PFSK-1 (cell line): Measurements from ENCODE around the gene TBC1D9B.

ENCODE experiments used
- FOXP2 ChIP-seq: optimal IDR thresholded peaks from 2 replicates; pipeline ENCODE3; 2011; ENCODE audit warnings: borderline replicate concordance, control low read depth, inconsistent platforms; ENCODE audit not compliant: insufficient read depth; ENCODE audit errors: extremely low read length, extremely low read depth
- POLR2AphosphoS5 ChIP-seq: IDR thresholded peaks from 2 replicates; pipeline ENCODE4 v1.6.1; 2012; ENCODE audit warnings: low read depth, mild to moderate bottlenecking, control low read depth, low read length, moderate library complexity
- SIN3A ChIP-seq: IDR thresholded peaks from 2 replicates; pipeline ENCODE4 v1.6.1; 2012; ENCODE audit warnings: mild to moderate bottlenecking, low read length, moderate library complexity, borderline replicate concordance; ENCODE audit not compliant: insufficient read depth
- TAF1 ChIP-seq: IDR thresholded peaks from 2 replicates; pipeline ENCODE4 v1.6.1; 2012; ENCODE audit warnings: low read length, control low read depth, borderline replicate concordance; ENCODE audit not compliant: insufficient read depth
- TF ChIP-seq, protein P1 (sequence below), 2 experiments: IDR thresholded peaks; 2 replicates each; pipeline versions ENCODE4 v1.6.1 to v1.8.0; 2011 to 2012; ENCODE audit warnings: low read depth in 2 of 2, low read length in 2 of 2, control low read depth in 1 of 2, inconsistent platforms in 1 of 2, mild to moderate bottlenecking in 1 of 2, moderate library complexity in 1 of 2; ENCODE audit not compliant: insufficient read depth in 1 of 2

DNA sequence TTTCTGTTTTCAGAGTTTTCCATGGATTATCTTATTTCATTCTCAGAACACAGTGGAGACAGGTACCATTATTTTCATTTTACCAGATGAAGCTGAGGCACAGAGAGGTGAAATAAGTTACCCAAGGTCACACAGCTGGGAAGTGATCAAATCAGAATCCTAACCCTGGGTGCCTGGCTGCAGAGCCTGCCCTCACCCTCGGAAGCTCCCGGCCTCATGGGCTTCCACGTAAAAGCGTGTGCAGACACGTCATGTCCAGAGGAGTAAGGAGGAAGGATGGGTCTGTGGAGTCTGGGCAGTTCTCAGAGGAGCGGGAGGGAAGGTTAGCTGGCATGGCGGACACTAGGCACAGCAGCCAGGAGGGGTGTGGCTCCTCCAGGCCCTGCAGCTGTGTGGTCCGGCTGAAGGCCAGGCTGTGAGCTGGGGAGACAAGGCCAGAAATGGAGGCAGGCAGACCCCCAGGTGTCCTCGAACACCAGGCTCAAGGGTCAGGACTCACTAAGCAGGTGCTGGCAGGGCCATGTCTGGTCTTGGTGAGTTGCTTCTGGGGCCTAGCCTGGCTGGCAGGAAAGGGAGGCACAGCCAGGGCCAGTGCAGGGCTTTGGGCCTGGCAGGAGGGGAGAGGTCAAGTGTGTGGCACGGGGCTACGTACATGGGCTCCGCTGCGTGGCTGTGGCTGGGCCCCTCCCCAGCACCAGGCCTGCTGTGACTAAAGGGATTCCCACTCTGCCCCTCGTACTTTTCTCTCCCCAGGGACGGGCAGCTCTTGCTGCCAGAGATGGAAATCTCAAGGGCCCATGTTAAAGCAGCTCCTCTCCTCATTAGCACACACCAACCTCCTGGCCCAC lies 5.6 kb downstream of the TBC1D9B start:
- TF ChIP-seq POLR2AphosphoS5 (no peak), SIN3A (no peak), TAF1 (no peak), FOXP2 (no peak)
- TF ChIP-seq, protein P1, sequence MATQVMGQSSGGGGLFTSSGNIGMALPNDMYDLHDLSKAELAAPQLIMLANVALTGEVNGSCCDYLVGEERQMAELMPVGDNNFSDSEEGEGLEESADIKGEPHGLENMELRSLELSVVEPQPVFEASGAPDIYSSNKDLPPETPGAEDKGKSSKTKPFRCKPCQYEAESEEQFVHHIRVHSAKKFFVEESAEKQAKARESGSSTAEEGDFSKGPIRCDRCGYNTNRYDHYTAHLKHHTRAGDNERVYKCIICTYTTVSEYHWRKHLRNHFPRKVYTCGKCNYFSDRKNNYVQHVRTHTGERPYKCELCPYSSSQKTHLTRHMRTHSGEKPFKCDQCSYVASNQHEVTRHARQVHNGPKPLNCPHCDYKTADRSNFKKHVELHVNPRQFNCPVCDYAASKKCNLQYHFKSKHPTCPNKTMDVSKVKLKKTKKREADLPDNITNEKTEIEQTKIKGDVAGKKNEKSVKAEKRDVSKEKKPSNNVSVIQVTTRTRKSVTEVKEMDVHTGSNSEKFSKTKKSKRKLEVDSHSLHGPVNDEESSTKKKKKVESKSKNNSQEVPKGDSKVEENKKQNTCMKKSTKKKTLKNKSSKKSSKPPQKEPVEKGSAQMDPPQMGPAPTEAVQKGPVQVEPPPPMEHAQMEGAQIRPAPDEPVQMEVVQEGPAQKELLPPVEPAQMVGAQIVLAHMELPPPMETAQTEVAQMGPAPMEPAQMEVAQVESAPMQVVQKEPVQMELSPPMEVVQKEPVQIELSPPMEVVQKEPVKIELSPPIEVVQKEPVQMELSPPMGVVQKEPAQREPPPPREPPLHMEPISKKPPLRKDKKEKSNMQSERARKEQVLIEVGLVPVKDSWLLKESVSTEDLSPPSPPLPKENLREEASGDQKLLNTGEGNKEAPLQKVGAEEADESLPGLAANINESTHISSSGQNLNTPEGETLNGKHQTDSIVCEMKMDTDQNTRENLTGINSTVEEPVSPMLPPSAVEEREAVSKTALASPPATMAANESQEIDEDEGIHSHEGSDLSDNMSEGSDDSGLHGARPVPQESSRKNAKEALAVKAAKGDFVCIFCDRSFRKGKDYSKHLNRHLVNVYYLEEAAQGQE (IDR thresholded peaks at IDR 0.05; ENCODE audit: insufficient read depth in 1 of 2, low read depth in 2 of 2, low read length in 2 of 2): no peak
